ENCODE measurements around the gene SLC34A2. TPM values are rescaled to one million over a fixed set of nuclear protein-coding genes. Genes with fewer than 3 reads are reported as not detected.
"Not testable (repeated sequence)": the region's sequence is repeated elsewhere in the genome, so short reads cannot be mapped to it uniquely, and the experiment has no call there.

SLC34A2 gene, protein sequence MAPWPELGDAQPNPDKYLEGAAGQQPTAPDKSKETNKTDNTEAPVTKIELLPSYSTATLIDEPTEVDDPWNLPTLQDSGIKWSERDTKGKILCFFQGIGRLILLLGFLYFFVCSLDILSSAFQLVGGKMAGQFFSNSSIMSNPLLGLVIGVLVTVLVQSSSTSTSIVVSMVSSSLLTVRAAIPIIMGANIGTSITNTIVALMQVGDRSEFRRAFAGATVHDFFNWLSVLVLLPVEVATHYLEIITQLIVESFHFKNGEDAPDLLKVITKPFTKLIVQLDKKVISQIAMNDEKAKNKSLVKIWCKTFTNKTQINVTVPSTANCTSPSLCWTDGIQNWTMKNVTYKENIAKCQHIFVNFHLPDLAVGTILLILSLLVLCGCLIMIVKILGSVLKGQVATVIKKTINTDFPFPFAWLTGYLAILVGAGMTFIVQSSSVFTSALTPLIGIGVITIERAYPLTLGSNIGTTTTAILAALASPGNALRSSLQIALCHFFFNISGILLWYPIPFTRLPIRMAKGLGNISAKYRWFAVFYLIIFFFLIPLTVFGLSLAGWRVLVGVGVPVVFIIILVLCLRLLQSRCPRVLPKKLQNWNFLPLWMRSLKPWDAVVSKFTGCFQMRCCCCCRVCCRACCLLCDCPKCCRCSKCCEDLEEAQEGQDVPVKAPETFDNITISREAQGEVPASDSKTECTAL
- total RNA-seq = not detected in 2 replicates

DNA sequence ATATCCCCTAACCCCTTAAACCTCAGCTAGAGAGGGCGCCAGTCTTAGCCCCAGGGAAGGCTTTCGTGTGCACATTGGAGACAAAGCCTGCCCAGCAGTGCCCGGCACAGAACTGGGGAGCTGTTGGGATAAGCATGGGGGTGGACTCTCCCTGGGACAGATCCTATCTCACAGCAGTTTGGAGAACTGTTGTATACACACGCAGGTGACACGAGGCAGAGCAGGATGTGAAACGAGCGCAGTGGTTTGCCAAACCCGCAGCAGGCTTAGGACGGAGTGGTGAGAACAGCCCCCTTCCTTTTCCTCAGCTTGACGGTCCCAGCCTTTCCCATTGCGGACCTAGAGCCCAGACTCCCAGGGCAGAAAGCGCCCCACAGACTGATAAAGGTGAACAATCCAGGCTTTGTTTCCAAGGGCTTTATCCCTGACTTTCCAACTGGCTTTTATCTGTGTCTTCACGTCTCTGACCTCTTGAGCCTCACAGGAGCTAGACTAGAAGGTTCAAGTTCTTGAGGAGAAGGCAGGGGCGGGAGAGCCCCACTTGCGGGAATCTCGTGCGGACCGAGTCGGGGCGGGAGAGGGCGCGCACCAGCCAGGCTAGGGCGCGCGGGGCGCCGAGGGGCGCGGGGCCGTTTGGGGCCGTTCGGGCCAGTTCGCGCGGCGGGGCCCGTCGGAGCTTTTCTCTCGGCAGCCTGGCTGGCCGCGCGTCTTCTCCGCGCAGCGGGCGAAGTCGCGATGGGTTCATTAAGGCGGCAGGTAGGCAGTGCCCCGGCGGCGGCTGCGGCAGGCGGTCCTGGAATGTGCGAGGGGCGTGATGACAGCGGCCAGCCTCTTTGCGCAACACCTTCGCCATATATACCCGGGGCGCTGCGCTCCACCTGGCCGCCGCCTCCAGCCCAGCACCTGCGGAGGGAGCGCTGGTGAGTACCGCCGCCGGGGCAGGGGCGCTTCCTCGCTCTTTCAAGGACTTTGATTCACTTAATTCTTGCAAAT is at the start of gene SLC34A2:
Gene SLC34A2 (plus strand): TSS at position 881 of the 993 bp plus-strand sequence. CDS start 6,650 bp downstream, outside the sequence.
- DNase-seq (ENCODE audit: low spot score) = no peak
- Mint-ChIP-seq H3K9me3 (no peaks in the 10 kb centered on the region), H3K36me3 (ENCODE audit: low read depth) (no peaks in the 10 kb centered on the region), H3K4me3 (ENCODE audit: low read depth) (no peak within 1 kb of the TSS), H3K27ac (no peak within 1 kb of the TSS), H3K27me3 (ENCODE audit: low read depth) (peaks cover 34% of the 10 kb centered on the region), H3K4me1 (ENCODE audit: low read depth) (peaks cover 5% of the 10 kb centered on the region)
- intact Hi-C loops (cut with micrococcal nuclease) = no loop called here

DNA sequence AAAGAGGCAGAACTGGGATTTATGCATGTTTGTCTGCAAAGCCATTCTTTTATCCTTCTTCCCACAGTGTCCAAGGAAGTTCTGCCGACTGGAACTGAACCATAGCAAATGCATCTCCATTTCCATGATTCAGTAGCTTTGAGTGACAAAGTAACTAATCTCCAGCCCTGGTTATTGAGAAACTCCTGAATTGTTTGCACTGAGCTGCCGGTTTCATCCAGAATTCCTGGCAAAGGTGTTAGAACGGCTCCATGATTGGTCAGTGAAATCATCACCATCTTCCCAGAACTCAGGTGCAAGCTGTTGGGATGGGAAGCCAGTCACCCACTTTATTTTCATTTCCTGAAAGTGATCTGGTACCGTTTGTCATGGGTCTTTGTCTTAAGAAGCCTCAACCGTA is 47.0 kb upstream of the SLC34A2 start:
- Mint-ChIP-seq H3K27me3 (ENCODE audit: low read depth) (no peaks in the 10 kb centered on the region), H3K4me3 (ENCODE audit: low read depth) (no peak overlapping the region), H3K27ac (no peak overlapping the region), H3K4me1 (ENCODE audit: low read depth) (no peaks in the 10 kb centered on the region), H3K9me3 (no peaks in the 10 kb centered on the region), H3K36me3 (ENCODE audit: low read depth) (no peaks in the 10 kb centered on the region)
- DNase-seq (ENCODE audit: low spot score) = no peak
- intact Hi-C loops (cut with micrococcal nuclease) = no loop called here

DNA sequence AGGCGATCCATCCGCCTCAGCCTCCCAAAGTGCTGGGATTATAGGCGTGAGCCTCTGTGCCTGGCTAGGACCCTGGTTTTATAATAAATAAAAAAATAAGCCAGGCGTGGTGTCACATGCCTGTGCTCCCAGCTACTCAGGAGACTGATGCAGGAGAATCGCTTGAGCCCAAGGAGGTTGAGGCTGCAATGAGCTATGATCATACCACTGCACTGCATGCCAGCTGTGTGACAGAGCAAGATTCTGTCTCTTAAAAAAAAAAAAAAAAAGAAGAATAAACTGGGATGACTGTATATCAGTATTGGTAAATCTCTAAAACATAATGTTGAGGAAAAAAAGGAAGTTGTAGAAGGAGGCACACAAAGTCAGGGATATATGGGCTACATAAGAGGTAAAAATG is 45.7 kb upstream of the SLC34A2 start:
- Mint-ChIP-seq H3K4me1 (ENCODE audit: low read depth) (no peaks in the 10 kb centered on the region), H3K27ac (no peak overlapping the region), H3K9me3 (no peaks in the 10 kb centered on the region), H3K4me3 (ENCODE audit: low read depth) (no peak overlapping the region), H3K27me3 (ENCODE audit: low read depth) (no peaks in the 10 kb centered on the region), H3K36me3 (ENCODE audit: low read depth) (no peaks in the 10 kb centered on the region)
- no peak for DNase-seq (ENCODE audit: low spot score)
- intact Hi-C loops (cut with micrococcal nuclease) = no loop called here

DNA sequence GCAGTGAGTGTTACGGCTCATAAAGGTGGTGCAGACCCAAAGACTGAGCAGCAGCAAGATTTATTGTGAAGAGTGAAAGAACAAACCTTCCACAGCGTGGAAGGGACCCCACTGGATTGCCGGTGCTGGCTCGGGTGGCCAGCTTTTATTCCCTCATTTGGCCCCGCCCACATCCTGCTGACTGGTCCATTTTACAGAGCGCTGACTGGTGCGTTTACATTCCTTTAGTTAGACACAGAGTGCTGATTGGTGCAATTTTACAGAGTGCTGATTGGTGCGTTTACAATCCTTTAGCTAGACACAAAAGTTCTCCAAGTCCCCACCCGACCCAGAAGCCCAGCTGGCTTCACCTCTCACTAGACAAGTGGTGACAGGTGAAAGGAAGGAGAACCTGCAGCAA is 42.0 kb upstream of the SLC34A2 start:
- intact Hi-C loops (cut with micrococcal nuclease); H3K9me3 Mint-ChIP-seq; H3K36me3 Mint-ChIP-seq (ENCODE audit: low read depth); H3K4me3 Mint-ChIP-seq (ENCODE audit: low read depth); H3K27ac Mint-ChIP-seq; H3K27me3 Mint-ChIP-seq (ENCODE audit: low read depth); H3K4me1 Mint-ChIP-seq (ENCODE audit: low read depth); DNase-seq (ENCODE audit: low spot score): not testable (repeated sequence)

DNA sequence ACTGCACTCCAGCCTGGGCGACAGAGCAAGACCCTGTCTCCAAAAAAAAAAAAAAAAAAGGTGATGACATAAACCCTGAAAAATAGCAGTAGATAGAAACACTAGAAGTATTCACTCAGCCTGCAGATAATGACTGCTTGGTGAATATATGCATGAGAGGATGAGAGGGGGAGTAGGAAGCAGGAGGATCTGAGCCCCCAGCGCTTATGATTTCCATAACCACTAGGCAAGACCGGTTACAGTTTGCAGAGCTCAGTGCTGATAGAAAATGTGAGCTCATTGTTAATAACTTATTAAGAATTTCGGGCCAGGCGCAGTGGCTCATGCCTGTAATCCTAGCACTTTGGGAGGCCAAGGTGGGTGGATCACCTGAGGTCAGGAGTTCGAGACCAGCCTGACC is 40.8 kb upstream of the SLC34A2 start:
- H3K4me1 Mint-ChIP-seq (ENCODE audit: low read depth) = no peaks in the 10 kb centered on the region
- intact Hi-C loops (cut with micrococcal nuclease) = no loop called here
- H3K4me3 Mint-ChIP-seq (ENCODE audit: low read depth) = no peak overlapping the region
- H3K27ac Mint-ChIP-seq = no peak overlapping the region
- H3K27me3 Mint-ChIP-seq (ENCODE audit: low read depth) = no peaks in the 10 kb centered on the region
- H3K9me3 Mint-ChIP-seq = no peaks in the 10 kb centered on the region
- no peaks in the 10 kb centered on the region for H3K36me3 Mint-ChIP-seq (ENCODE audit: low read depth)
- DNase-seq (ENCODE audit: low spot score) = no peak

DNA sequence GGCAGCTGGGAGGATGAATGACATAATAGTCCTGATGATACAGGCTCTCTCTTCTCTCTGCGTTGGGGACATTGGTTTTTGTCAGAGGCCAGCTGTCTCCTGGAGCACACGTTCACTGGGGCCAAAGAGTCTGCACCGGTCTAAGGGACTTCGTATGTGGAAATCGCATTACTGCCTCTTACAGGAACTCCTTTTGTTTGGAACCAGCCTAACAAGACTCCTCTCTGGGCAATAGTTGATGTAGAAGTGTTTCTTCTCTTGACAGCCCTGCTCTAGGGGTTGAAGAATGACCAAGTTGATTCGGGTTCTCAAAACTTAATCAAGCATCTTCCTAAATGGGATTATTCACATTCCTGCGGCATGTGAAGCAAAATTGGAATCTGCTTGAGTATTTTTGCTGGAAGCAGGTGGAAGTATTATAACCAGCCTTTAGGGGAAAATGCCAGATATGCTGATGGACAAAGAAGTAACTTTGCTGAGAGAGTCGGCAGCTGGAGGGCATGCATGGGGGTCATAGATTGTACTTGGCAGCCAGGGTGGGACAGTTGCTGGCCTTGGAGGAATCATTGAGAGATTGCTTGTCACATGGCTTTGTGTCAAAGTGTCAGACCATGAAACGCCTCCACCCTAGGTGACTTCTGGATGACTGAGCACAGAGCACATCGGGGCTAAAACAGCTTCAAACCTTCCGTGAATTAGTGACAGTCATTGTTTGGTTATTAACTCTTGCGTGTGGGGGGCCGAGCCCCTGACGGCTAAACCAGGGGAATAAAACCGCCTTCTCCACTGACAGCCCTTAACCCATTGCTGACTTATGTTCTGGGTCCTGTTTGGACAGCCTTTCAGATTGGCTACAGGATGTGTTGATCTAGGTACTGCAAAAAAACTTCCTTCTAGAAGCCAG is 34.4 kb upstream of the SLC34A2 start:
- Mint-ChIP-seq H3K27ac (no peak overlapping the region), H3K9me3 (no peaks in the 10 kb centered on the region), H3K4me3 (ENCODE audit: low read depth) (no peak overlapping the region), H3K36me3 (ENCODE audit: low read depth) (no peaks in the 10 kb centered on the region), H3K4me1 (ENCODE audit: low read depth) (no peaks in the 10 kb centered on the region), H3K27me3 (ENCODE audit: low read depth) (peaks cover 12% of the 10 kb centered on the region)
- intact Hi-C loops (cut with micrococcal nuclease) = no loop called here
- no peak for DNase-seq (ENCODE audit: low spot score)

DNA sequence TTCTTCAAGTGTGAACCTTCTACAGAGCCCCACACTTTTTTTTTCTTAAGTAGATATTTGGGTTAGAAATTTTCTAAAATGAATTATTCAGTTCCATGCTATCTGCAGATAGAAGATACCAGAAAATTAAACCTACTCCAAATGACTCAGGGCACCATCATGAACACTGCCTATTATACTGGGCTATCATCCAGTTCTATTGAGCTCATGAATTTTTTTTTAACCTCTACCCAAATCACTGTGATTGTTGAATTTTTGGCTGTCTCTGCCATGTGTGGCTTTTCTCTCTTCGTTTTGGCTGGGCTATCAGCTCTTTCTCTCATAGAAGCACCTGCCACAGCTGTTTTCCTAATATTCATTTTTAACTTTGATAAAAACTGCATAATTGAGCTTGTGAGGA is 31.0 kb upstream of the SLC34A2 start:
- Mint-ChIP-seq H3K27me3 (ENCODE audit: low read depth) (peaks cover 12% of the 10 kb centered on the region), H3K36me3 (ENCODE audit: low read depth) (no peaks in the 10 kb centered on the region), H3K27ac (no peak overlapping the region), H3K4me1 (ENCODE audit: low read depth) (no peaks in the 10 kb centered on the region), H3K4me3 (ENCODE audit: low read depth) (no peak overlapping the region), H3K9me3 (no peaks in the 10 kb centered on the region)
- intact Hi-C loops (cut with micrococcal nuclease) = no loop called here
- no peak for DNase-seq (ENCODE audit: low spot score)

DNA sequence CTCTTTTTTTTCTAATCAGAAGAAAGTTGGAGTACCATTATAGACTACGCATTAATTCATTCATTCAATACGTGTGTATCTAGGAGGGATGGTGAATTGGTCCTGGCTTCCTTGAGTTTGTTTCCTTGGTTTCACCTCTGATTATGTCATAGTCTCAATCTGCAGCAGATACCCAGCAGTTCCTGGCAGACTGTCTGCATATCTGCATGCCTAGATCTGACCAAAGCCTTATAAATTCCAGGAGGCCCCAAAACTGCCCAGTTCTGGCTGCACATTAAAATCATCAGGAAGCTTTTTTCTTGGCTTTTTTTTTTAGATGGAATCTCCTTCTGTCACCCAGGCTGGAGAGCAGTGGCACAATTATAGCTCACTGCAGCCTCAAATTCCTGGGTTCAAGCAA is 27.2 kb upstream of the SLC34A2 start:
- H3K27me3 Mint-ChIP-seq (ENCODE audit: low read depth) = peaks cover 6% of the 10 kb centered on the region
- H3K36me3 Mint-ChIP-seq (ENCODE audit: low read depth) = no peaks in the 10 kb centered on the region
- no peak for DNase-seq (ENCODE audit: low spot score)
- no peak overlapping the region for H3K27ac Mint-ChIP-seq
- no peaks in the 10 kb centered on the region for H3K9me3 Mint-ChIP-seq
- no peaks in the 10 kb centered on the region for H3K4me1 Mint-ChIP-seq (ENCODE audit: low read depth)
- no peak overlapping the region for H3K4me3 Mint-ChIP-seq (ENCODE audit: low read depth)
- intact Hi-C loops (cut with micrococcal nuclease) = no loop called here

DNA sequence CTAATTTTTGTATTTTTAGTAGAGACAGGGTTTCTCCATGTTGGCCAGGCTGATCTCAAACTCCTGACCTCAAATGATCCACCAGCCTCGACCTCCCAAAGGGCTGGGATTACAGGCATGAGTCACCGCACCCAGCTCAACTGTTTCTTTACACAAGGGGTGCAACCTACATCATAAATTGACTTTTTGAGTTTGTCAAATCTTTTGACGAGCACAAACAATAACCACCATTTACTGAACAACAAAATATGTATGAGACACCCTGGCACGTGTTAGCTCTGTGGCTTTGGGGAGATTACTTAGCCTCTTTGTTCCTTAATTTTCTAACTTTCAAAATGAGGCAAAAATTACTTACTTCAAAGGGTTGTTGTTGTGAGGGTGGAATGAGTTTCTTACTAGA is 23.5 kb upstream of the SLC34A2 start:
- H3K27me3 Mint-ChIP-seq (ENCODE audit: low read depth) = peaks cover 2% of the 10 kb centered on the region
- H3K4me1 Mint-ChIP-seq (ENCODE audit: low read depth) = no peaks in the 10 kb centered on the region
- intact Hi-C loops (cut with micrococcal nuclease) = no loop called here
- H3K27ac Mint-ChIP-seq = no peak overlapping the region
- no peak for DNase-seq (ENCODE audit: low spot score)
- no peaks in the 10 kb centered on the region for H3K36me3 Mint-ChIP-seq (ENCODE audit: low read depth)
- H3K4me3 Mint-ChIP-seq (ENCODE audit: low read depth) = no peak overlapping the region
- no peaks in the 10 kb centered on the region for H3K9me3 Mint-ChIP-seq

DNA sequence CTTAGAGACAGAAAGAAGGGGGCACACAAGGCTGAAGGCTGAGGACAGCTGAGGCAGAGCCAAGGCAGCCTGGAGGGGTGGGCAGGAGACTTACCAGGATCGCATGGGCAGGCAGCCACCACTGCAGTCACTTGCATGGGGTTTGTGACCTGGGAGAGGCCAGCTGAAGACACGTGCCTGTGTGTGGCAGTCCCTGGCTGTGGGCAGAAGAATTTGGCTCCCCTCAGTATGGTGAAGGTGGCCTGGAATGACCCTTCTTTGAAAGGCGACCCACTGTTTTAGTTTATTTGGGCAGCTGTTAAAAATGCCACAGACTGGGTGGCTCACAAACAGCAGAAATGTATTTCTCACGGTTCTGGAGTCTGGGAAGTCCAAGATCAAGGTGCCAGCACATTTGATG is 22.1 kb upstream of the SLC34A2 start:
- intact Hi-C loops (cut with micrococcal nuclease) = no loop called here

DNA sequence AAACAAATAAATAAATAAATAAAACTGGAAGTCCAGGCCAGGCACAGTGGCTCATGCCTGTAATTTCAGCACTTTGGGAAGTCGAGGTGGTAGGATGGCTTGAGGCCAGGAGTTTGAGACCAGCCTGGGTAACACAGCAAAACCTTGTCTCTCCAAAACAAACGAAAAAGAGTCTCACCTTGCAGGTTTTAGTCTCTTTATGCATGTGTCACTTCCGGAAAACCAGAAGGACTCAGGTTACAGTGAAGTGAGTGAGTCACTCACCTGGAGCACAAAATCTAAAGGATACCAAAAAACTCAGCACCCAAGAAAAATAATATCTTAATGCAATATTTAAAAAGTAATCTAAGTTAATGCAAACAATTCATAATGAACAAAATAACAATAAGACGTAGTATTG is 20.1 kb upstream of the SLC34A2 start:
- Mint-ChIP-seq H3K4me1 (ENCODE audit: low read depth) (no peaks in the 10 kb centered on the region), H3K27me3 (ENCODE audit: low read depth) (peaks cover 2% of the 10 kb centered on the region), H3K27ac (no peak overlapping the region), H3K9me3 (no peaks in the 10 kb centered on the region), H3K36me3 (ENCODE audit: low read depth) (no peaks in the 10 kb centered on the region), H3K4me3 (ENCODE audit: low read depth) (no peak overlapping the region)
- intact Hi-C loops (cut with micrococcal nuclease) = no loop called here
- DNase-seq (ENCODE audit: low spot score) = no peak

More for the DNA sequence above, 22.1 kb upstream of the SLC34A2 start:
- Mint-ChIP-seq H3K36me3 (ENCODE audit: low read depth) (no peaks in the 10 kb centered on the region), H3K9me3 (no peaks in the 10 kb centered on the region), H3K4me3 (ENCODE audit: low read depth) (no peak overlapping the region), H3K27me3 (ENCODE audit: low read depth) (peaks cover 2% of the 10 kb centered on the region), H3K4me1 (ENCODE audit: low read depth) (no peaks in the 10 kb centered on the region), H3K27ac (no peak overlapping the region)
- no peak for DNase-seq (ENCODE audit: low spot score)

All from activated T-helper 2 cell treated with anti-CD3 and anti-CD28 coated beads, Interferon-gamma antibody, Interleukin-2, Interleukin-4, amounts not matched to agents 10 μg/mL and 5 μg/mL and 100 μg/mL, durations not matched to agents 14 hours and 24 hours and 36 hours (primary cell).